Renal cortex interstitium (tissue), 11 donors: ENCODE results near the gene DEPDC5. TPM values are rescaled to one million over a fixed set of nuclear protein-coding genes. Genes with fewer than 3 reads are reported as not detected.

Experiments
- DNase-seq, 11 donors: peaks; one replicate each; pipeline ENCODE4 v3.0.0-alpha.2; 2013; ENCODE audit warnings: low read depth in 9 of 11, low spot score in 4 of 11; ENCODE audit errors: extremely low read depth in 1 of 11
- polyA plus RNA-seq, 3 donors: library from polyadenylated mRNA; unstranded; fragments of 120-200 nt; gene quantifications; one replicate each; pipeline ENCODE4 v1.2.1, GENCODE V29; 2013; ENCODE audit not compliant: insufficient read length in 3 of 3

Gene DEPDC5
- polyA plus RNA-seq, 3 donors = 12.9 to 15.2 (median 15.1) TPM

- no peak for DNase-seq
These were observed 151.5 kb downstream of the DEPDC5 start for GRCh38 chr22:31905356-31905755.

GRCh38 chr22:31906086-31906485, 152.3 kb downstream of the DEPDC5 start:
- no peak for DNase-seq

- DNase-seq = no peak
These were observed 152.8 kb downstream of the DEPDC5 start for GRCh38 chr22:31906569-31906968.

GRCh38 chr22:31909977-31910376, 156.2 kb downstream of the DEPDC5 start:
- DNase-seq = no peak

GRCh38 chr22:31911565-31912406, 158.0 kb downstream of the DEPDC5 start:
- DNase-seq = no peak

- no peak for DNase-seq
These were observed 158.6 kb downstream of the DEPDC5 start for GRCh38 chr22:31912407-31912743.

- no peak for DNase-seq
These were observed 161.8 kb downstream of the DEPDC5 start for GRCh38 chr22:31915586-31915985.

GRCh38 chr22:31917227-31917921, 163.6 kb downstream of the DEPDC5 start:
- no peak for DNase-seq

- DNase-seq = no peak
These were observed 165.9 kb downstream of the DEPDC5 start for GRCh38 chr22:31919730-31920129.

- DNase-seq = no peak
These were observed 166.5 kb downstream of the DEPDC5 start for GRCh38 chr22:31920306-31920705.

- no peak for DNase-seq
These were observed 167.3 kb downstream of the DEPDC5 start for GRCh38 chr22:31921106-31921505.

GRCh38 chr22:31922534-31922933, 168.7 kb downstream of the DEPDC5 start:
- no peak for DNase-seq

- DNase-seq = no peak
These were observed 169.3 kb downstream of the DEPDC5 start for GRCh38 chr22:31923136-31923535.

GRCh38 chr22:31923747-31924146, 169.9 kb downstream of the DEPDC5 start:
- DNase-seq = peak in 4 of 11 donors; percentile 50 to 71 (median 61)

- no peak for DNase-seq
These were observed 171.2 kb downstream of the DEPDC5 start for GRCh38 chr22:31925056-31925455.

- no peak for DNase-seq
These were observed 172.2 kb downstream of the DEPDC5 start for GRCh38 chr22:31926024-31926423.

- DNase-seq = no peak
These were observed 173.2 kb downstream of the DEPDC5 start for GRCh38 chr22:31926969-31927368.

- DNase-seq = no peak
These were observed 173.7 kb downstream of the DEPDC5 start for GRCh38 chr22:31927562-31927961.

- DNase-seq = peak in 9 of 11 donors; percentile 45 to 77 (median 54)
These were observed 175.5 kb downstream of the DEPDC5 start for GRCh38 chr22:31929167-31929930.

GRCh38 chr22:31932863-31933262, 179.0 kb downstream of the DEPDC5 start:
- no peak for DNase-seq
